Brain microvascular endothelial cell (primary cell): Measurements from ENCODE around the gene ZNF213.

Experiments
- DNase-seq: peaks from one replicate; pipeline ENCODE4 v3.0.0-alpha.2; 2020
- H3K27ac ChIP-seq: fragments of 250-450 bp; sonication (Bioruptor Pico); 2 replicates; pipeline ENCODE4 v1.5.1; 2020; ENCODE audit warnings: mild to moderate bottlenecking, moderate library complexity
- H3K27me3 ChIP-seq: fragments of 250-450 bp; sonication (Bioruptor Pico); replicated peaks from 2 replicates; pipeline ENCODE4 v1.5.1; 2020; ENCODE audit warnings: mild to moderate bottlenecking
- H3K36me3 ChIP-seq: fragments of 250-450 bp; sonication (Bioruptor Pico); replicated peaks from 2 replicates; pipeline ENCODE4 v1.5.1; 2020; ENCODE audit warnings: mild to moderate bottlenecking
- H3K4me3 ChIP-seq: 2 replicates; pipeline ENCODE4 v1.5.1; 2011; ENCODE audit warnings: low read depth, mild to moderate bottlenecking, control low read depth, low read length, moderate library complexity
- in situ Hi-C: cut with HindIII; loops from 2 replicates; pipeline ENCODE4 v1.10.0; 2017; ENCODE audit warnings: low sequenced_read_pairs, low pct_ligation_motif_present
- TF ChIP-seq, protein P1 (sequence below): IDR thresholded peaks from 2 replicates; pipeline ENCODE4 v1.5.1; 2011; ENCODE audit warnings: low read depth, mild to moderate bottlenecking, moderate library complexity, low read length, control low read depth, inconsistent platforms; ENCODE audit errors: missing control alignments

The ZNF213 gene

DNA sequence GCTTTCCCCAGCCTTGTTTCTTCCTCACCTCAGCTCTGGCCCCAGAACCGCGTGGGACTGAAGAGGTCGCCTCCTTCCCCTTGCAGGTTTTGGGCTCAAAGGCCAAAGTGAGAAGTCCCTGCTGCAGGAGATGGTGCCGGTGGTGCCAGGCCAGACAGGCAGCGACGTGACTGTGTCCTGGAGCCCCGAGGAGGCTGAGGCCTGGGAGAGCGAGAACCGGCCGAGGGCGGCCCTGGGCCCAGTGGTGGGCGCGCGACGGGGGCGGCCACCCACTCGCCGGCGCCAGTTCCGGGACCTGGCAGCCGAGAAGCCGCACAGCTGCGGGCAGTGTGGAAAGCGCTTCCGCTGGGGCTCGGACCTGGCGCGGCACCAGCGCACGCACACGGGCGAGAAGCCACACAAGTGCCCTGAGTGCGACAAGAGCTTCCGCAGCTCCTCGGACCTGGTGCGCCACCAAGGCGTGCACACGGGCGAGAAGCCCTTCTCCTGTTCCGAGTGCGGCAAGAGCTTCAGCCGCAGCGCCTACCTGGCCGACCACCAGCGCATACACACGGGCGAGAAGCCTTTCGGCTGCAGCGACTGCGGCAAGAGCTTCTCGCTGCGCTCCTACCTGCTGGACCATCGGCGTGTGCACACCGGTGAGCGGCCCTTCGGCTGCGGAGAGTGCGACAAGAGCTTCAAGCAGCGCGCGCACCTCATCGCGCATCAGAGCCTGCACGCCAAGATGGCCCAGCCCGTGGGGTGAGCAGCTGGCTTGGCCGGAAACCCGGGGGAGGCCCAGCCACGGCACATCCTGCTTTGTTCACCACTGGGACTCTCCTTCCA, 6.0 kb downstream of the ZNF213 start:
- TF ChIP-seq, protein P1, sequence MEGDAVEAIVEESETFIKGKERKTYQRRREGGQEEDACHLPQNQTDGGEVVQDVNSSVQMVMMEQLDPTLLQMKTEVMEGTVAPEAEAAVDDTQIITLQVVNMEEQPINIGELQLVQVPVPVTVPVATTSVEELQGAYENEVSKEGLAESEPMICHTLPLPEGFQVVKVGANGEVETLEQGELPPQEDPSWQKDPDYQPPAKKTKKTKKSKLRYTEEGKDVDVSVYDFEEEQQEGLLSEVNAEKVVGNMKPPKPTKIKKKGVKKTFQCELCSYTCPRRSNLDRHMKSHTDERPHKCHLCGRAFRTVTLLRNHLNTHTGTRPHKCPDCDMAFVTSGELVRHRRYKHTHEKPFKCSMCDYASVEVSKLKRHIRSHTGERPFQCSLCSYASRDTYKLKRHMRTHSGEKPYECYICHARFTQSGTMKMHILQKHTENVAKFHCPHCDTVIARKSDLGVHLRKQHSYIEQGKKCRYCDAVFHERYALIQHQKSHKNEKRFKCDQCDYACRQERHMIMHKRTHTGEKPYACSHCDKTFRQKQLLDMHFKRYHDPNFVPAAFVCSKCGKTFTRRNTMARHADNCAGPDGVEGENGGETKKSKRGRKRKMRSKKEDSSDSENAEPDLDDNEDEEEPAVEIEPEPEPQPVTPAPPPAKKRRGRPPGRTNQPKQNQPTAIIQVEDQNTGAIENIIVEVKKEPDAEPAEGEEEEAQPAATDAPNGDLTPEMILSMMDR: no peak
- no peak for DNase-seq
- Histone ChIP-seq H3K27me3 (no peaks in the 10 kb centered on the region), H3K36me3 (peaks cover 16% of the 10 kb centered on the region), H3K4me3 (no peak overlapping the region), H3K27ac (no peak overlapping the region)
- in situ Hi-C loops: no loop called here

DNA sequence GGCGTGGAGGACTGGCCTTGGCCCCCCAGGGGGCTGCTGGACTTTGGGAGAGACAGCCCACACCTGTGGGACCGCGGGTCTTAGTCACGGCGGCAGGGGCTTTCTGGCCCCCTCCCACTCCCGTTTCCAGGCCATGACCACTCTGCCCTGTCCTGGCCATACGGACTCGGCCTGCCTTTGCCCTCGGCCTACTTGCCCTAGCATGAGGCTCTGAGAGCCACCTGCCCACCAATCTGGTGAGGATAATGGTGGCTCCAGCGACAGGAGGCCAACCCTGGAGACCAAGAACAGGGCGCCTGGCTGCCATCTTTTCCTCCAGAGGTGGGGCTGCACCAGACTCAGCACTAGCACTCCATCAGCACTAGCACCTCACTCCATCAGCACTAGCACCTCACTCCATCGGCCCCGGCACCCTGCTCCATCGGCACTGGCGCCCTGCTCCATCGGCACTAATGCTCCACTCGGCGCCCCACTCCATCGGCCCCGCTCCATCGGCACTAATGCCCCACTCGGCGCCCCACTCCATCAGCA, 7.0 kb downstream of the ZNF213 start:
- in situ Hi-C loops: no loop called here
- H3K36me3 ChIP-seq: peaks cover 16% of the 10 kb centered on the region
- TF ChIP-seq, protein P1: no peak
- DNase-seq: no peak
- no peaks in the 10 kb centered on the region for H3K27me3 ChIP-seq
- H3K4me3 ChIP-seq: no peak overlapping the region
- no peak overlapping the region for H3K27ac ChIP-seq

DNA sequence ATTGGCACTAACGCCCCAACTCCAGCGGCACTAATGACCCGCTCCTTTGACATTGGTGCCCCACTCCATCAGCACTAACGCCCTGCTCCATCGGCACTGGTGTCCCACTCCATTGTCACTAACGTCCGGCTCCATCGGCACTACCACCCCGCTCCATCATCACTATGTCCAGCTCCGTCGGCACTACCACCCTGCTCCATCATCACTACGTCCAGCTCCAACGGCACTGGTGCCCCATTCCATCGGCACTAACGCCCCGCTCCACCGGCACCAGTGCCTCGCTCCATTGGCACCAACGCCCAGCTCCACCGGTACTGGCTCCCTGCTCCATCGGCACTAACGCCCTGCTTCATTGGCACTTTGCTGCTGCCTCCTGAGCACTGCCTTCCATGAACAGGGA, 7.5 kb downstream of the ZNF213 start:
- in situ Hi-C loops: no loop called here
- Histone ChIP-seq H3K27ac (no peak overlapping the region), H3K27me3 (no peaks in the 10 kb centered on the region), H3K36me3 (peaks cover 16% of the 10 kb centered on the region), H3K4me3 (no peak overlapping the region)
- DNase-seq: no peak
- TF ChIP-seq, protein P1: no peak

DNA sequence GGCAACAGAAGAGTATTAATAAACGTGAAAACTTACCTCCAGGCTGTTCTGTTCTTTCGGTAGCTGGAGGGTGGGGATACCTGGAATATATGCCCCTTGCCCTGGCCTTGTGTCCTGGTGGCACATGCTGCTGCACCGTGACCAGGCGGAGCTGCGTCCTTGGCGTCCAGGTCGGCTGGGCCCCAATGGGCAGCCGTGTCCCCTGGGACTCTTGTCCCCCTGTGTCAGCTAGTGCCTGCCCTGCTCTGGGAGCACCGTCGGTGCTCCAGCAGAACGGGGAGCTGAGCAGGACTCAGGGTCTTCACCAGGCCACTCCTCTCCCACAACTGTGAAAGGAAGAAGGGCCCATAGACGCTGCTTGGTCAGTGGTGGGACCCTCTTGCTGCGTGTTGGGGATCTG, 7.9 kb downstream of the ZNF213 start:
- no peaks in the 10 kb centered on the region for H3K27me3 ChIP-seq
- TF ChIP-seq, protein P1: no peak
- no peak overlapping the region for H3K4me3 ChIP-seq
- H3K27ac ChIP-seq: no peak overlapping the region
- peaks cover 16% of the 10 kb centered on the region for H3K36me3 ChIP-seq
- no peak for DNase-seq
- in situ Hi-C loops: no loop called here

DNA sequence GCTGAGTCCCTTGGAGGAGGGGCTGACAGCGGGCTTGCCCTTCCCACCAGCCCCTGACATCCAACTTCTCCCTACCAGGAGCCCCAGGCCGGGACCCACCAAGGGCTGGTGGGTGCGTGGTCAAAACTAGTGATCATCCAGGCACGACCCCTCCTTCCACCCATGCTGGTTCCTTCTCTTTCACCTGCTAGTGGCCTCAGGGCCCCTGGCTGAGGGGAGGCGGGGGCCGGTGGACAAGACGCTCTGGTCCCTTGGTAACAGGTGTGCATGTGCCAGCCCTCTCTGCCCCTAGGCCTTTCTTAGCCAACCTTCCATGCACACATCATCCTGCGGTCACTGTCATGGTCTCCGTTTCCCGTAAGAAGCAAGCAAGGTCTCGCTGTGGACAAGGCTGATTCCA, 8.4 kb downstream of the ZNF213 start:
- in situ Hi-C loops: no loop called here
- Histone ChIP-seq H3K36me3 (peaks cover 16% of the 10 kb centered on the region), H3K4me3 (no peak overlapping the region), H3K27ac (no peak overlapping the region), H3K27me3 (no peaks in the 10 kb centered on the region)
- no peak for DNase-seq
- TF ChIP-seq, protein P1: no peak
